Epithelial cell of esophagus (primary cell): ENCODE data around the gene LMNA.
A peak's percentile ranks its signal among the peaks of the same experiment; 100 is the strongest.

Source experiments
- DNase-seq: peaks from one replicate; pipeline ENCODE4 v3.0.0; 2010; ENCODE audit warnings: low read depth
- H3K4me3 ChIP-seq: 2 replicates; pipeline ENCODE4 v1.5.1; 2011; ENCODE audit warnings: mild to moderate bottlenecking, low read length, control low read depth
- TF ChIP-seq, protein P1 (sequence below): IDR thresholded peaks from 2 replicates; pipeline ENCODE4 v1.5.1; 2011; ENCODE audit warnings: low read depth, mild to moderate bottlenecking, low read length, control low read depth, inconsistent platforms; ENCODE audit not compliant: insufficient read depth; ENCODE audit errors: missing control alignments

LMNA gene

DNA sequence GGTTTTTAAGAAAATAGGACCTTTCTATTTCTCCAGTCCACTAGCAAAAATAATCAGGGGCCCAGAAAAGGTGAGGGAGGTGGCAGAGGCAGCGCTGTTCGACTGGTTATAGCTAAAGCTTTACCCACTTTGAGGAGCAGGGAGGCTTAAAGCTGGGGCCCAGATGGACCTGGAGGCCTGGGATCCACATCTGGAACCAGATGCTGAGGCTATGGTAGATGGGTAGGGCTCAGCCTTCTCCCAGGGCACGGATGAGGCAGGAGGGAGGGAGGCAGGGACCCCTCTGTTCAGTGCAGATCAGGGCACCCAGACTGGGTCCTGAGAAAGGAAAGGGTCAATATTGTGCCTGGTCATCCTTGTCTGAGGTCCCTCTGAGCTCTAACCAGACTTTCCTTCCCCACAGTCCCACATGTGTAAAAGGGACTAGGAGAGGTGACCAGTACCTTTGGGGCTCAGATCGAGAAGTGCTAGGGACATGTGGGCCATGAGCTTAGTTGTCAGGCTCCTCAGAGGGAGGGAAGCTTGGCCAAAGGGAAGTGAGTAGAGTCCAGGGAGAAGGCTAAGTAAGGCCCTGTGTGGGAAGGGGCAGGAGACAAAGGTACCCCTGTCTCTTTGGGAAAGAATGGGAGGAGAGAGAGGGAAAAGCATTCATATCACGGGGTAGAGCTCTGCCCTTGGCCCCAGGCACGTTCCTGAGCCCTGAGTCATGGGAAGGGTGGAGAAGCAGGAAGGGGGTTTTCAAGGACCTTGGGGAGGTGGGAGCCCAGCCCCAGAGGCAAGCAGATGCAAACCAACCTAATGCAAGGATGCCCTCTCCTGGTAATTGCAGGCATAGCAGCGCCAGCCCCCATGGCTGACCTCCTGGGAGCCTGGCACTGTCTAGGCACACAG, 15.4 kb downstream of the LMNA start:
- DNase-seq, result peak; percentile 98
- H3K4me3 ChIP-seq, result no peak overlapping the region
- TF ChIP-seq, protein P1, sequence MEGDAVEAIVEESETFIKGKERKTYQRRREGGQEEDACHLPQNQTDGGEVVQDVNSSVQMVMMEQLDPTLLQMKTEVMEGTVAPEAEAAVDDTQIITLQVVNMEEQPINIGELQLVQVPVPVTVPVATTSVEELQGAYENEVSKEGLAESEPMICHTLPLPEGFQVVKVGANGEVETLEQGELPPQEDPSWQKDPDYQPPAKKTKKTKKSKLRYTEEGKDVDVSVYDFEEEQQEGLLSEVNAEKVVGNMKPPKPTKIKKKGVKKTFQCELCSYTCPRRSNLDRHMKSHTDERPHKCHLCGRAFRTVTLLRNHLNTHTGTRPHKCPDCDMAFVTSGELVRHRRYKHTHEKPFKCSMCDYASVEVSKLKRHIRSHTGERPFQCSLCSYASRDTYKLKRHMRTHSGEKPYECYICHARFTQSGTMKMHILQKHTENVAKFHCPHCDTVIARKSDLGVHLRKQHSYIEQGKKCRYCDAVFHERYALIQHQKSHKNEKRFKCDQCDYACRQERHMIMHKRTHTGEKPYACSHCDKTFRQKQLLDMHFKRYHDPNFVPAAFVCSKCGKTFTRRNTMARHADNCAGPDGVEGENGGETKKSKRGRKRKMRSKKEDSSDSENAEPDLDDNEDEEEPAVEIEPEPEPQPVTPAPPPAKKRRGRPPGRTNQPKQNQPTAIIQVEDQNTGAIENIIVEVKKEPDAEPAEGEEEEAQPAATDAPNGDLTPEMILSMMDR, result peak; percentile 95

DNA sequence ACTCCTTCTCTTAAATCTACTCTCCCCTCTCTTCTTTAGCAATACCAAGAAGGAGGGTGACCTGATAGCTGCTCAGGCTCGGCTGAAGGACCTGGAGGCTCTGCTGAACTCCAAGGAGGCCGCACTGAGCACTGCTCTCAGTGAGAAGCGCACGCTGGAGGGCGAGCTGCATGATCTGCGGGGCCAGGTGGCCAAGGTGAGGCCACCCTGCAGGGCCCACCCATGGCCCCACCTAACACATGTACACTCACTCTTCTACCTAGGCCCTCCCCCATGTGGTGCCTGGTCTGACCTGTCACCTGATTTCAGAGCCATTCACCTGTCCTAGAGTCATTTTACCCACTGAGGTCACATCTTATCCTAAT, 16.0 kb downstream of the LMNA start:
- no peak overlapping the region for H3K4me3 ChIP-seq
- TF ChIP-seq, protein P1, result no peak
- DNase-seq, result no peak

DNA sequence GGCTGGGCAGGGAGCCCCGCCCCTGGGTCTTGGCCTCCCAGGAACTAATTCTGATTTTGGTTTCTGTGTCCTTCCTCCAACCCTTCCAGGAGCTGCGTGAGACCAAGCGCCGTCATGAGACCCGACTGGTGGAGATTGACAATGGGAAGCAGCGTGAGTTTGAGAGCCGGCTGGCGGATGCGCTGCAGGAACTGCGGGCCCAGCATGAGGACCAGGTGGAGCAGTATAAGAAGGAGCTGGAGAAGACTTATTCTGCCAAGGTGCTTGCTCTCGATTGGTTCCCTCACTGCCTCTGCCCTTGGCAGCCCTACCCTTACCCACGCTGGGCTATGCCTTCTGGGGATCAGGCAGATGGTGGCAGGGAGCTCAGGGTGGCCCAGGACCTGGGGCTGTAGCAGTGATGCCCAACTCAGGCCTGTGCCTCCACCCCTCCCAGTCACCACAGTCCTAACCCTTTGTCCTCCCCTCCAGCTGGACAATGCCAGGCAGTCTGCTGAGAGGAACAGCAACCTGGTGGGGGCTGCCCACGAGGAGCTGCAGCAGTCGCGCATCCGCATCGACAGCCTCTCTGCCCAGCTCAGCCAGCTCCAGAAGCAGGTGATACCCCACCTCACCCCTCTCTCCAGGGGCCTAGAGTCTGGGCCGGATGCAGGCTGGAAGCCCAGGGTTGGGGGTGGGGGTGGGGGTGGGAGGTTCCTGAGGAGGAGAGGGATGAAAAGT, 20.4 kb downstream of the LMNA start:
- no peak overlapping the region for H3K4me3 ChIP-seq
- TF ChIP-seq, protein P1, result no peak
- DNase-seq, result no peak

DNA sequence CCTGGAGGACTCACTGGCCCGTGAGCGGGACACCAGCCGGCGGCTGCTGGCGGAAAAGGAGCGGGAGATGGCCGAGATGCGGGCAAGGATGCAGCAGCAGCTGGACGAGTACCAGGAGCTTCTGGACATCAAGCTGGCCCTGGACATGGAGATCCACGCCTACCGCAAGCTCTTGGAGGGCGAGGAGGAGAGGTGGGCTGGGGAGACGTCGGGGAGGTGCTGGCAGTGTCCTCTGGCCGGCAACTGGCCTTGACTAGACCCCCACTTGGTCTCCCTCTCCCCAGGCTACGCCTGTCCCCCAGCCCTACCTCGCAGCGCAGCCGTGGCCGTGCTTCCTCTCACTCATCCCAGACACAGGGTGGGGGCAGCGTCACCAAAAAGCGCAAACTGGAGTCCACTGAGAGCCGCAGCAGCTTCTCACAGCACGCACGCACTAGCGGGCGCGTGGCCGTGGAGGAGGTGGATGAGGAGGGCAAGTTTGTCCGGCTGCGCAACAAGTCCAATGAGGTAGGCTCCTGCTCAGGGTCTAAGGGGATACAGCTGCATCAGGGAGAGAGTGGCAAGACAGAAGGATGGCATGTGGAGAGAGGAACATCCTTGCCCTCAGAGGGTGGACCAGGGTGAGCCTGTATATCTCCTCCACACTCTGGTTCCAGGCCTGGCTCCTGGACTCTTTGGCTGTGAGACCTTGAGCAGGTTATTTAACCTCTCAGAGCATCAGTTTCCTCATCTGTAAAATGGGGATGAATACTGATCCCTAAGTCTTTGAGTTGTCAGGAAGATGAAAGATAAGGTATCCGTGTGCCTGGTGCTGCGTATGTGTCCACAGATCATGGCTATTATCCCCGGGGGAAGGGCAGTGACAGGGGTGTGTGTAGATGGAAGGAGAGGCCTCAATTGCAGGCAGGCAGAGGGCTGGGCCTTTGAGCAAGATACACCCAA, 21.7 kb downstream of the LMNA start:
- no peak for DNase-seq
- TF ChIP-seq, protein P1, result no peak
- no peak overlapping the region for H3K4me3 ChIP-seq

DNA sequence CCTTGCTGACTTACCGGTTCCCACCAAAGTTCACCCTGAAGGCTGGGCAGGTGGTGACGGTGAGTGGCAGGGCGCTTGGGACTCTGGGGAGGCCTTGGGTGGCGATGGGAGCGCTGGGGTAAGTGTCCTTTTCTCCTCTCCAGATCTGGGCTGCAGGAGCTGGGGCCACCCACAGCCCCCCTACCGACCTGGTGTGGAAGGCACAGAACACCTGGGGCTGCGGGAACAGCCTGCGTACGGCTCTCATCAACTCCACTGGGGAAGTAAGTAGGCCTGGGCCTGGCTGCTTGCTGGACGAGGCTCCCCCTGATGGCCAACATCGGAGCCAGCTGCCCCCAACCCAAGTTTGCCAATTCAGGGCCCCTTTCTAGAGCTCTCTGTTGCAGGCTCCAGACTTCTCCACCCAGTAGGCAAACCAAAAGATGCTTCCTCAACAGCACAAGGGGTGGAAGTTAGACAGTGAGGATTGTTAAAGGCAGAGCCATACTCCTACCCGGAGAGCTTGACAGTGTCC, 22.5 kb downstream of the LMNA start:
- DNase-seq, result no peak
- TF ChIP-seq, protein P1, result peak; percentile 14
- no peak overlapping the region for H3K4me3 ChIP-seq

DNA sequence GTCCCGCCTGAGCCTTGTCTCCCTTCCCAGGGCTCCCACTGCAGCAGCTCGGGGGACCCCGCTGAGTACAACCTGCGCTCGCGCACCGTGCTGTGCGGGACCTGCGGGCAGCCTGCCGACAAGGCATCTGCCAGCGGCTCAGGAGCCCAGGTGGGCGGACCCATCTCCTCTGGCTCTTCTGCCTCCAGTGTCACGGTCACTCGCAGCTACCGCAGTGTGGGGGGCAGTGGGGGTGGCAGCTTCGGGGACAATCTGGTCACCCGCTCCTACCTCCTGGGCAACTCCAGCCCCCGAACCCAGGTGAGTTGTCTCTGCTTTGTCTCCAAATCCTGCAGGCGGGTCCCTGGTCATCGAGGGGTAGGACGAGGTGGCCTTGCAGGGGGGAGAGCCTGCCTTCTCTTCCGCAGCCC, 24.0 kb downstream of the LMNA start:
- no peak overlapping the region for H3K4me3 ChIP-seq
- TF ChIP-seq, protein P1, result no peak

More for the DNA sequence above, 24.0 kb downstream of the LMNA start:
- no peak for DNase-seq
